Measurements from ENCODE around the gene SEMA3B. TPM values are rescaled to one million over a fixed set of nuclear protein-coding genes. Genes with fewer than 3 reads are reported as not detected.

SEMA3B gene
- total and polyA plus RNA-seq, 12 donors, result 14.9 to 46.7 (median 21.9) TPM

DNA sequence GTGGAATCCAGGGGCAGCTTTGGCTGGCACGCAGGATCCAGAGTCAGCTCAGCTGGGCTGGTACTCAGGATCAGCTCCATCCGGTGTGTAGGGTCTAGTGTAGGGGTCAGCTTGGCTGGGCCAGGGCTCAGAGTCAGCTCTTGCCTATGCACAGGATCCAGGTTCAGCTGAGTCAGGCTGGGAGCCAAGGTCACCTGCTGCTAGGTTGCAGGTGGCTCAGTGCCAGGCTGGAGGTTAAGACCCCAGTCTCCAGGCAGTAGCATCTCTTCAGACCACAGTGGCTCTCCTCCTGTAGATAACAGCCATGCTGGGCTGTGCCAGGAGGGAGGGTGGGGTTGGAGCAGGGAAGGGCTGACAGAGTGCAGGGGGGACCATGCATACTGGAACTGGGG is 28.4 kb downstream of the SEMA3B start:
- Histone ChIP-seq H3K36me3 (peaks cover 0 to 22% (median 0%) of the 10 kb centered on the region in 9 donors), H3K4me3 (no peak overlapping the region), H3K27me3 (no peaks in the 10 kb centered on the region), H3K27ac (peak overlapping the region in 3 of 10 donors; percentile 91 to 95 (median 95)), H3K4me1 (peaks cover 23 to 55% (median 47%) of the 10 kb centered on the region in 9 donors), H3K9me3 (no peaks in the 10 kb centered on the region)
- TF ChIP-seq, protein P1, sequence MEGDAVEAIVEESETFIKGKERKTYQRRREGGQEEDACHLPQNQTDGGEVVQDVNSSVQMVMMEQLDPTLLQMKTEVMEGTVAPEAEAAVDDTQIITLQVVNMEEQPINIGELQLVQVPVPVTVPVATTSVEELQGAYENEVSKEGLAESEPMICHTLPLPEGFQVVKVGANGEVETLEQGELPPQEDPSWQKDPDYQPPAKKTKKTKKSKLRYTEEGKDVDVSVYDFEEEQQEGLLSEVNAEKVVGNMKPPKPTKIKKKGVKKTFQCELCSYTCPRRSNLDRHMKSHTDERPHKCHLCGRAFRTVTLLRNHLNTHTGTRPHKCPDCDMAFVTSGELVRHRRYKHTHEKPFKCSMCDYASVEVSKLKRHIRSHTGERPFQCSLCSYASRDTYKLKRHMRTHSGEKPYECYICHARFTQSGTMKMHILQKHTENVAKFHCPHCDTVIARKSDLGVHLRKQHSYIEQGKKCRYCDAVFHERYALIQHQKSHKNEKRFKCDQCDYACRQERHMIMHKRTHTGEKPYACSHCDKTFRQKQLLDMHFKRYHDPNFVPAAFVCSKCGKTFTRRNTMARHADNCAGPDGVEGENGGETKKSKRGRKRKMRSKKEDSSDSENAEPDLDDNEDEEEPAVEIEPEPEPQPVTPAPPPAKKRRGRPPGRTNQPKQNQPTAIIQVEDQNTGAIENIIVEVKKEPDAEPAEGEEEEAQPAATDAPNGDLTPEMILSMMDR (IDR thresholded peaks at IDR 0.05), result no peak
- intact Hi-C loops (cut with DNase I), result no loop called here
- ATAC-seq, result no peak
- no peak for DNase-seq
- WGBS, 2 donors, result 84 to 87% methylated on average over 2 of the region's 2 CpGs

- ATAC-seq (no peak), DNase-seq (no peak)
- TF ChIP-seq, protein P1 (IDR thresholded peaks at IDR 0.05), result peak in 1 of 9 donors; percentile 5
- intact Hi-C loops (cut with DNase I), result no loop called here
- peaks cover 23 to 56% (median 48%) of the 10 kb centered on the region in 9 donors for H3K4me1 ChIP-seq
- H3K9me3 ChIP-seq, result no peaks in the 10 kb centered on the region
- H3K4me3 ChIP-seq, result peak overlapping the region; percentile 52 to 82 (median 68)
- no peaks in the 10 kb centered on the region for H3K27me3 ChIP-seq
- WGBS, 2 donors, result 46 to 59% methylated on average over 9 of the region's 9 CpGs
- H3K27ac ChIP-seq, result peak overlapping the region; percentile 87 to 96 (median 95)
- peaks cover 0 to 22% (median 0%) of the 10 kb centered on the region in 9 donors for H3K36me3 ChIP-seq
These were observed 29.2 kb downstream of the SEMA3B start for GRCh38 chr3:50297896-50298725.

DNA sequence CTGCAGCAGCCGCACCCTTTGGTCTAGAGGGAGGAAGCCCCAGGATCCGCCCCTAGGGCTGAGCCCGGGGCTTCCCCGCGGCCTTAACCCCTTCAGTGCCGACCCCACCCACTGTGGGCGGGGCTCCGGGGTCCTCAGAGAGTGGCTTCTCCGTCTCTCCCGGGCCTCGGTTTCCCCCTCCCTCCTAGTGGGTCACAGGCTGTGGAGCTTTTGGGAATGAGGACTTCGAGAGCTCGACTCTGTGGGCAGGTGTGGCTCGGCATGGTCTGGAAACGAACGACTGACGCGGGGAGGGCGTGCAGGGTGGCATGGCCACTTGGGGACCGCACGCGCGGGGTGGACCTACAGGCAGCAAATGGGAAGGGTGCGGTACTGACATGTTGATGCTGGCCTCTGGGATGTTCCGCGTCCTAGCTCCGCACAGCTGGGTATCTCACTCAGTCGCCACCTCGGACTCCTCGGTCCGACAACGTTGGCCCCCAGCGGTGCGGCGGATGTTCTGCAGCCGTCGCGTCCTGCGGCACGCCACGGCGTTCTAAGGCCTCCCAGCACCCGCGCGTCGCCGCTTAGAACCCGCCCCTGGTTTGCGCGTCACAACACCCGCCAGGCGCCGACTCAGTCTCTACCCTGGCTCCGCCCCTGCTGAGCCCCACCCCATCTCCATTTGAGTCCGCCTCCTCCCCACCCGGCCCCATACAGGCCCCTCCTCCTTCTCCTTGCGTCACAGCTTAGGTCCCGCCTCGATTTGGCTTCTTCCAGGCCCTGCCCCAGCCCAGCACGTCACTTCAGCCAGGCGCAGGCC is 30.1 kb downstream of the SEMA3B start, which contains the start of the genes HYAL3 and NAA80:
TSS of gene HYAL3 (minus strand) at position 570 of the 802 bp plus-strand sequence. CDS start 3,803 bp downstream, outside the sequence.
TSS of gene NAA80 (minus strand) at position 570 of the 802 bp plus-strand sequence. CDS start 1,942 bp downstream, outside the sequence.
- Histone ChIP-seq H3K27me3 (no peaks in the 10 kb centered on the region), H3K36me3 (peaks cover 0 to 22% (median 0%) of the 10 kb centered on the region in 9 donors), H3K4me3 (peak within 1 kb of the TSS; percentile 52 to 82 (median 68)), H3K27ac (peak within 1 kb of the TSS; percentile 87 to 96 (median 95)), H3K9me3 (no peaks in the 10 kb centered on the region), H3K4me1 (peaks cover 22 to 59% (median 52%) of the 10 kb centered on the region in 9 donors)
- whole genome bisulfite sequencing, 2 donors, result 0 to 1% methylated on average over 61 of the region's 61 CpGs
- ATAC-seq, result peak; percentile 86 to 91 (median 90)
- DNase-seq, result peak; percentile 99 to 100
- intact Hi-C loops (cut with DNase I), result no loop called here
- TF ChIP-seq, protein P1 (IDR thresholded peaks at IDR 0.05), result peak in 8 of 9 donors; percentile 16 to 52 (median 42)

- peak overlapping the region; percentile 66 to 95 (median 94) for H3K27ac ChIP-seq
- no peak for DNase-seq
- H3K36me3 ChIP-seq, result peaks cover 0 to 22% (median 0%) of the 10 kb centered on the region in 9 donors
- H3K27me3 ChIP-seq, result no peaks in the 10 kb centered on the region
- 0 to 1% methylated on average over 12 of the region's 12 CpGs for WGBS, 2 donors
- no peak for ATAC-seq
- H3K4me1 ChIP-seq, result peaks cover 22 to 59% (median 52%) of the 10 kb centered on the region in 9 donors
- intact Hi-C loops (cut with DNase I), result no loop called here
- no peaks in the 10 kb centered on the region for H3K9me3 ChIP-seq
- TF ChIP-seq, protein P1 (IDR thresholded peaks at IDR 0.05), result no peak
- H3K4me3 ChIP-seq, result peak overlapping the region; percentile 16 to 82 (median 57)
These were observed 30.6 kb downstream of the SEMA3B start for GRCh38 chr3:50299638-50299928.

All from heart right ventricle (tissue), 16 donors.